A172 (cell line): ENCODE data around the gene SLC6A8. TPM values are rescaled to one million over a fixed set of nuclear protein-coding genes. Genes with fewer than 3 reads are reported as not detected.
A peak's percentile ranks its signal among the peaks of the same experiment; 100 is the strongest.

Experiments
- DNase-seq: peaks from one replicate; pipeline ENCODE4 v3.0.0-alpha.2; 2015; ENCODE audit warnings: low spot score
- total RNA-seq: library from RNA; depleted of rRNA; stranded (reverse); fragments of >200 nt; shearing (Covaris generic); gene quantifications from 2 replicates; pipeline ENCODE4 v1.2.3, GENCODE V29; 2014

The SLC6A8 gene
- total RNA-seq, 1 experiment from 2014 or later: 17.1 TPM

DNA sequence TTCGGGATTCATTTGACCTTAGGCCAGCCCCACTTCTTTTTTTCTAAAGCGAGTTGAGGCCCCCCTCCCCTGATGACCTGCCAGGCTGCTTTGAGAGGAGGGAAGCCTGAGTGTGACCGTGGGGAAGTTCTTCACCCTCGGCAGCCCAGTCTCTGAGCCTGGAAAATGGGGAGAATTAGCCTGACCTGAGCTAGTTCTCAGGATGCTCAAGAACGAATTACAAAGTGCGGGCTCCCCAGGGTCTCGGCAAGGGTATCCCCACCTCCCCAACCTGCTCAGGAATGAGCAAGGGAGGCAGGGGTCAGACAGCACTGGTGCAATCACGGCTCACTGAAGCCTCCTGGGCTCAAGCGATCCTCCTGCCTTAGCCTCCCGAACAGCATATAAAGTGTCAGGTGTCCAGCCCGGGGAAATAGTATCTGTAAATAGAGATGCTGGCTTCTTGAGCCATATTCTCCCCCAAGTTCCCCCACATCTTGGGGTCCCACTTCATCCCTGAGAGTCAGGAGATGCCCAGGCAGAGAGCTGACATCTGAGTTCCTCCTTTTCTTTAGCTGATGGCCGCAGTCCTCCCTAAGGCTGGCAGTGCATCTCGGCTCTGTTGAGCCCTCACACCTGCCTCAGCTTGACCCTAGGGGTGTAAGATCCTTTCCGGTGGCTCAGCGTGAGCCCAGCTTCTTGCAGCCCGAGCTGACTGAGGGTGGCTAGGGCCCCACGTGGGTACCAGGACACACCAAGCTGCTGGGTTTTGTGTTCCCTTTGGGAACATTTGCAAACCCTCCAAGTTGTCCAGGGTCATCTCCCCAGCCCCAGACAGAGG, 39.2 kb upstream of the SLC6A8 start:
- DNase-seq: no peak

DNA sequence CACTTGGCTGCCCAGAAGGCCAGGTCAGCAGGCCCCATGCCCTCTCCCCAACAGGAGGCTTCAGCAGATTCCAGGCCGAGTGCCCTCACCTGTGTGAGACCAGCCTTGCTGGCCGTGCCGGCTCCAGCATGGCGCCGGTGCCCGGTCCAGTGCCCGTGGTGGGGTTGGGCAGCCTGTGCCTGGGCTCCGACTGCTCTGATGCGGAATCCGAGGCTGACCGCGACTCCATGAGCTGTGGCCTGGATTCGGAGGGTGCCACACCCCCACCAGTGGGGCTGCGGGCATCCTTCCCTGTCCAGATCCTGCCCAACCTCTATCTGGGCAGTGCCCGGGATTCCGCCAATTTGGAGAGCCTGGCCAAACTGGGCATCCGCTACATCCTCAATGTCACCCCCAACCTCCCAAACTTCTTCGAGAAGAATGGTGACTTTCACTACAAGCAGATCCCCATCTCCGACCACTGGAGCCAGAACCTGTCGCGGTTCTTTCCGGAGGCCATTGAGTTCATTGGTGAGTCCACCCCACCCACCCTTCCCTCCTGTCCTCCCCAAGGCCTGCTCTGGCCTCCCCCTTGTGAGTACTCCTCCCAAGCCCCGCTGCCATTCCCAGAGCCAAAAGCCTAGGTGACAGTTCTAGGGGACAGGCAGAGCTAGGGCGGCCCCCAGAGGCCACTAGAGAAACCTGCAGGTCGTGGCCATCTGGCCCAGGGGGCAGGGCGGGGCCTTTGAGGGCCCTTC, 38.4 kb upstream of the SLC6A8 start:
- DNase-seq: peak; percentile 39

DNA sequence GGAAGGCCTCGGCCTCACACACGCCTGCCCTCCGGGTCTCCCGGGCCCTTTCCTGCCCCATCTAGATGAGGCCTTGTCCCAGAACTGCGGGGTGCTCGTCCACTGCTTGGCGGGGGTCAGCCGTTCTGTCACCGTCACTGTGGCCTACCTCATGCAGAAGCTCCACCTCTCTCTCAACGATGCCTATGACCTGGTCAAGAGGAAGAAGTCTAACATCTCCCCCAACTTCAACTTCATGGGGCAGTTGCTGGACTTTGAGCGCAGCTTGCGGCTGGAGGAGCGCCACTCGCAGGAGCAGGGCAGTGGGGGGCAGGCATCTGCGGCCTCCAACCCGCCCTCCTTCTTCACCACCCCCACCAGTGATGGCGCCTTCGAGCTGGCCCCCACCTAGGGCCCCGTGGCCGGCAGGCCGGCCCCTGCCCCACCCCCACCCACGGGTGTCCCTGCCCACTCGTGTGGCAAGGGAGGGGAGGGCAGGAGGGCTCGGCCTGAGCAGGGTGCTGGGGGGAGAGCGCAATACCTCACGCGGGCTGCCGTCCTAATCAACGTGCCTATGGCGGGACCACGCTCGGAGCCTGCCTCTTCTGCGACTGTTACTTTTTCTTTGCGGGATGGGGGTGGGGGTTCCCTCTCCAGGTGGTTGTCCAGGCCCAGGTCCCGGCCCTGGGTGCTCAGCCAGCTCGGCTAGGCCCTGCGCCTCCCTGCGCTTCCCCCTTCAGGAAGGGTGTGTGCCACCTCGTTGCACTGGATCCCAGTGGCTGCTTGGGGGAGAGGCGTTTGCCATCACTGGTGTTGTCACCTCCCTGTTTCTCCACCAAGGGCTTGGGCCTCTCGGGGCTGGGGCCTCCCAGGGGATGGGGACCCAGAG, 37.6 kb upstream of the SLC6A8 start:
- DNase-seq: no peak

DNA sequence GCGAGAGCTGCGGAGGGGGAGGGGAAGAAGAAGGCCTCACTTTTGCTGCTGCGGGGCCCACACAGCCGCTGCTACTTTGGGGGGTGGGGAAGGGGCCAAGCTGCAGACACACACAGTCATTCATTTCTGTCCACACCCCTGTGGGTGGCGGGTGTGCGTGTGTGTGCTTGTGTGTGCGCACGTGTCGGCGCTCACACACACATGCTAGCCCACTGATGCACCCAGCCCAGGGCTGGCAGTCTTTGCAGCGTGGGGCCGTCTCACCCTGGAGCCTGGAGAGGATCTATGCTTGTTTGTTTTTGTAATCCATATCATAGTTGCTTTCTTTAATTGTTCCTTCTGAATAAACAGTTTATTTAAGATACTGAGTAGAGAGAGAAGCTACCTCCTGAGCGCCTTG, 36.8 kb upstream of the SLC6A8 start:
- no peak for DNase-seq

DNA sequence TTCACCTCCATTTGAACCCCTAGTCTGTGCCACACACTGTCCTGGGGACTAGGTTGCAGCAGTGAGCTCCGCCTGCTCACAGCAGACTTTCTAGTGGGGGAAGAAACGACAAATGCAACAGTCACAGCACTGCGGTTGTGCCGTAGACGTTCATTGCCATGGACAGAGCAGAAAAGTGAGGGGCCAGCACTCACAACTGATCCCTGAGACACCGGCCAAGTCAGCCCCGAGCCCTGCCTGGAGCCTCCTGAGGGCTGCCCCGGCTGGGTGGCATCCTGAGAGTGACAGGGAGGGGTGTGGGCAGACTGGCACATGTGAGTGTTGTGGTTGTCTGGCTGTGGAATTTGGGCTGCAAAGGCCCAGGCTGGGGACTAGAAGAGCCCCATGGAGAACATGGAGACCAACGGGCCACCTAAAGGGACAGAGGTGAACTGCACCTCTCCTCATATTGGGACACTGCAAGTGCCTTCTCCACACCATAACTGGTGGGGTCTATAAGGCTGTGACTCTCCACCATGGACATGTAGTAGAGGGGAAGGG, 36.1 kb upstream of the SLC6A8 start:
- no peak for DNase-seq

DNA sequence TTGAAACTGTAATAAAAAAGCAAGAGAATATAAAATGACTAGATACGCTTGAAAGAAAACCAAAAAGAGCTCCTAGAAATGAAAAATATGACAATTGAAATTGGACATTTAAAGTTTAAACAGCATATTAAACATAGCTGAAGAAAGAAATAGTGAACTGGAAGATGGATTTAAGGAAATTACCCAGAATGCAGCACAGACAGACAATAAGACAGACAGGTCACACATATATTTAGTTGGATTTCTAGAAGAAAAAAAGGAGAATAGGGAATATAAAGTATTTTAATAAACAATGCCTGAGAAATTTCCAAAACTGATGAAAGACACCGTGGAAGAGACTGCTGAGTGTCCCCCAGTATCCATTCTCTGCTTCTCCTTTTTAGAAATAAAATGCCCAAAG, 34.2 kb upstream of the SLC6A8 start:
- no peak for DNase-seq

DNA sequence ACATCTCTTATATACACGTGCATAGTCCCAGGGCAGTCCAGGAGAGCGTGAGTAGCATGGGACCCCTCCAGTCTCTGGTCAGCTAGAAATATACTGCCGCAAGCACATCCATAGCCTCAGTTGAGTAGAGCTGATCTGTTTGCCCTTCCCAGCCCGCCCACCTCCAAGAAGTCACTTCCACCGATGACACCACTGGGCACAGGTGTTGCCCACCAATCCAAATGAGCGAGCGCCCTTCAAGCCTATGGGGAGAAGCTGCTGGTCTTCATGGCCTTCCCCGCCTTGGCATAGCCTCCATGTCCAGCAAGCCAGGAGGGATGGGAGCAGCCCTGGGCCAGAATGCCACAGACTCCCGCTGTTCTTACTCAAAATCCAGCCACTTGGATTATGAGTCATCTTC, 30.6 kb upstream of the SLC6A8 start:
- DNase-seq: peak; percentile 46

DNA sequence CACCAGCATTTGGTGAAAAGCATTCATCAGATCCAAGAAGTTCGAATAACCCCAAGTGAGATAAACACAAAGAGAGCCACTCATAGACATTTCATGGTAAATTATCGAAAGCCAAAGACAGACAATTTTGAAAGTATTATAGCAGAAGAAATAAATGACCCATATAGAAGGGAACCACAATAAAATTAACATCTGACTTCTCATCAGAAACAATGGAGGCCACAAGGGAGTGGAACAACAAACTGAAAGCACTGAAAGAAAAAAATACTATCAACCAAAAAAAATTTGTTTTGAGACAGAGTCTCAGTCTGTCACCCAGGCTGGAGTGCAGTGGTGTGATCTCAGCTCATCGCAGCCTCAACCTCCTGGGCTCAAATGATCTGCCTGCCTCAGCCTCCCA, 28.5 kb upstream of the SLC6A8 start:
- DNase-seq: no peak

DNA sequence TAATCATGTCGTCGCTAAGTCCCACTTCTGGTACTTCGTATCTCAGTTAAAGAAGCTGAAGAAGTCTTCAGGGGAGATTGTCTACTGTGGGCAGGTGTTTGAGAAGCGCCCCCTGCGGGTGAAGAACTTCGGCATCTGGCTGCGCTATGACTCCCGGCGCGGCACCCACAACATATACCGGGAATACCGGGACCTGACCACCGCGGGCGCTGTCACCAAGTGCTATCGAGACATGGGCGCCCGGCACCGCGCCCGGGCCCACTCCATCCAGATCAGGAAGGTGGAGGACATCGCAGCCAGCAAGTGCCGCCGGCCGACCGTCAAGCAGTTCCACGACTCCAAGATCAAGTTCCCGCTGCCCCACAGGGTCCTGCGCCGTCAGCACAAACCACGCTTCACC, 25.5 kb upstream of the SLC6A8 start:
- DNase-seq: no peak

DNA sequence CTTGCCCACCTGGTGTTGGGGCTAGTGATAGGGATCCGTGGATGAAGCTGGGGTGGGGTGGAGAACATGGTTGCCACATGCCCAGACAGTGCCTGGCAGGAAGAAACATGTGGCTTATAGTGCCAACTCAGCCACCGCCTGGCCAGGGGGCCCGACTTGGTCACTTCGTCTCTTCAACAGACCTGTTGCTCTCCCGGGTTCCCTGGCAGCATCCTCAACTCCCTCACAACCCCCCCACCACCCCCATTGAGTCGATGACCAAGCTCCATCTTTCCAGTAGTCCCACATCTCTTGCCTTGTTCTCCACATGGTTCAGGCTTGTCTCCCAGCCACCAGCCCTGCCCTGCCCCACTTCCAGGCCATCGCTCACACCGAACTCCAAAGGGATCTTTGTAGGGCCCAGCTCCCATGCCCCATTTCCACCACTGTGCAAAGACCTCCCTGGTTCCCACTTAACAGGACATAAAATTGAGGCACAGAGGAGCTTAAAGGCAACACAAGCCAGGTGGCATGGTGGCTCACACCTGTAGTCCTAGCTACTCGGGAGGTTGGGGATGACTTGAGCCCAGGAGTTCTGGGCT, 21.9 kb upstream of the SLC6A8 start:
- no peak for DNase-seq

DNA sequence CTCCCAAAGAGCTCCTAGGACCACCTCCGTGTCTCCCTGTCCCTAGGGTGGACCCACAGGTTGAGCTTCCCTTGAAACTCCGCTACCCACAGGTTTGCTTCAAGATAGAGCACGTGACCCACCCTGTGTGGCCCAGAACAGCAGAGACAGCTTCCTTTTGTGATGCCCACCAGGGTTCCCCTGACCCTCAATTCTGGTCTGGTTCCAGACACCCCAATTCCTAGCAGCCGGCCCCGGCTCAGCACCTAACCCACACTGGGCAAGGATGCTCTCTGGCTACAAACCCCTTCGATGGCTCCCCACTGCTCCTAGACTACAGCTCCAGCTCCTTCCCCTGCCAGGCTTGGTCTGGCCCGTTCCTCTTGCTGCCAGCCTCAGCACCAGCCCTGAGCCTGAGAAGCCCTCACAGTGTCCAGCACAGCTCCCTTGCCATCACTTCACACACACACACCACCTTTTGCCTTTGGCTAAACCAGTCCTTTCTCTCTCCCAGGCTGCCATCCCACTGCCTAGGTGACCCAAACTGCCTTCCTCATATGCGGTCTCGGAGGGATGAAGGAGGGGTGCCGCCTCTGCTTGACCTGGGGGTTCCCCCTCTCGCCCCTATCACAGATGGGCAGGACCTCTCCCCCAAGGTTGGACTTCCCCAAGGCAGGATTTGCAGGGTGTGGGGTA, 20.3 kb upstream of the SLC6A8 start:
- DNase-seq: no peak

DNA sequence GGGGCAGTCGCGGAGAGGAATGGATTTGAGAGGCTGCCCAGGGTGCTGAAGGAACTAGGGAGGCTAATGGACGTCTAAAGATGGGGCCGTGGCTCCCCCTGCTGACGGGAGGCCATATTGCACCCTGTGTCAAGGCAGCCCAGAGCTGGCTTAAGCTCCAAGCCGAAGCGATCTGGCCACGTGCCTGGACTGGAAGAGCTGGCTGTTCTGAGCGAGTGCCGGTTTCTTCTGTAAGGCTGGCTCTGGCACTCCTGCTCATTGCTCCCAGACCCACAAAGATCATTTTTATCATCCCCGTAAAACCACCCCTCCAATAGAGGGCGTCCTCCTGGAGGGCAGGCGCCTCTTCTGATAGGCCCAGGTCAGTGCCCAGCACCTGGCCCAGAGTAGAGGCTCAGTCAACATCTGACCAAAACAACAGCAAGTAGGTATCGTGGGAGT, 19.8 kb upstream of the SLC6A8 start:
- peak; percentile 81 for DNase-seq

DNA sequence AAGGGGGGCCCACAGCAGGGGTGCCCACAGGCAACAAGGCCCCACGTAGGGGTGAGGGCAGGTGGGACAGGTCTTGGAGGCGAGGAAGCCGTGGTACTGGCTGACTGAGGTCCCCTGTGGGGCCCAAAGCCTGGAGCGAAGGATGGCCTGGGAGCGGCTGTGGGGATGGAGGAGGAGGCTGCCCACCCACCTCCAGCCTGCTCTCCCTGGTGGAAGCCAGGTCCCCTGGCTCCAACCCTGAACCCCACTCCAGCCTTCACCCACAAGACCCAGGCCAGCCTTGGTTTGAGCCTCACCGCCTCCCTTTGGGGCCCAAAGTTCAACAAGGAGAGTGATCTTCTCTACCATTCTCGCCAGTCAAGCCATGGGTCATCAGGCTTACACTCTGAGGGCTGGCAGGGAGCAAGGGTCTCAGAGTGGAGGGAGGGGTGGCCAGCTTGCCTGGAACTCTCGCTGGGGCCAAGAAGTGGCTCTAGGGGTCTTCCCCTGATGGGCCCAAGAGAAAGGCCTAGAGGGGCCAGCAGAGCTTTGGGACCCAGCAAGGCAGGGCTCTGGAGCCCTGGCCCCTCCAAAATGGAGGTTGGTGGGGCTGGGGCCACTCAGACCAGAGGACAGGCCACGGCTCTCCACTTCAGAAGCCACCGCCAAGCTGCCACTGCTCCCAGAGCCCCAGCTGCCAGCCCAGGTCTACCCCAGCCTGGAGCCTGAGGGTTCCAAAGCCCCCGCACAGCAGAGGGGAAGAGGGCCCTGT, 19.1 kb upstream of the SLC6A8 start:
- DNase-seq: no peak

DNA sequence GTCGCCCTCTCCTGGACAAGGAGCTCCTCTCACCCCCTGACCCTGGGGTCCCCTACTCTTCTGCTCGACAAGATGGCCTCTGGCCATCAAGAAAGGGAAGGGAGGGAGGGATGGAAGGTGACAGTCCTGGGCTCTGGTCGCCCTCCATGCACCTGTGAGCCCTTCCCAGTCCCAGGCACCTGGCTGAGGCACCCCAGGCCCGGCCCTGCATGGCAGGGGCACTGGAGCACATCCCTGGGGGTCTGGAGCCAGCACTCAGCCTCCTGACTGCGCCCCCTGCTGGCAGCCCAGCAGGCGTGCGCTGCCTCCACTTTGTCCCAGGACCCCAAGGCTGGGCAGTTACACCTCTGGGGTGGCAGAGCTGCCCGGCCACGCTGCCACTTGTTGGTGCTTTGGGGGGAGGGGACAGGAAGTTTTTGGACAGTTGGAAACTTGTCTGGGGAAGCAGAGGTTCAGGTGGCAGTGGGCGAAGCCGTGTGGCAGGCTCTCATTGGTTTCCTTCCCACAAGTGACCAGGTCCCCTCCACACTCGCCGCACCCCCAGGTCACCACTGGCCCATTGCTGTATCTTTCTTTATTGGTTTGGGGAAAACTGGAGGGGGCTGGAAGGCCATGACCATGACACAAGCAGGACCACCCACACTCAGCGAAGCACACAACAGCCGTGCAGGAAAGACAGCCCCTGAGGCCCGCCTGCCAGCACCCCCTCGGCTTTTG, 18.4 kb upstream of the SLC6A8 start:
- DNase-seq: peak; percentile 21

DNA sequence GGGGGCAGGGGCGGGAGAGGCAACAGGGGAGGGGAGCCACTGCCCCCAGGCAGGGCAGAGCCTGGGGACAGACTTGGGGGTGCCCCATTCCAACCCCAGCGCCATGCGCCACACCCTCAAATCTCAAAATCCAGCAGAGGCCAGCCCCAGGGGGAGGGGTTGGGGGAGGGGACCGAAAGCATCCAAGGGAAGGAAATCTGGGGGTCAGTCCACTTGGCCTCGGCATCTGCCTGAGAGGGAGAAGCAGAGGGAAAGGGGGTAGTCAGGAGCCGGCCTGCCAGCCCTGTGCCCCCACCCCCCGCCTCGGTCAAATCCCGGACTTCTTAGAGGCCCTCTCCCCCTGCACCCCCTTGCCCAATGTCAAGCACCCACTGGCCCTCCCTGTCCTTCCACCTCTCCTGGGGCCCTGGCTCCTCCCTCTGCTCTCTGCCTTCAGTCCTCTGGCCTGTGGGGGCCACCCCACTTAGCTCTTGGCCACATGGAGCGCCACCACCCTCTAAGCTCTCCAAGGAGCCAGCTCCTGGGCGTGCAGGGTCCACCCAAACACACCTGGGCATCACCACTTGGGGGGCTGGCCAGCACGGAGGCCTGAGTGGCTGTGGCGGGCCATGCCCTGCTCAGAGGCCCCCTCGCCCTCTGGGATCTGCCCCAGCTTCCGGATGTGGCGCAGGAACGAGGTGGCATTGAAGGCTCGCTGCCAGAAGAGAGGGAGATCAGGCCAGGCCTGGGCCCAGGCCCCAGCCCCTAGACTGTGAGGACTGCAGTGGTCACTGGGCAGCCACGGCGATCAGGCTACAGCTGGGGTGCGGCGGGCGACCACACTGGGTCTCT, 17.6 kb upstream of the SLC6A8 start:
- no peak for DNase-seq

DNA sequence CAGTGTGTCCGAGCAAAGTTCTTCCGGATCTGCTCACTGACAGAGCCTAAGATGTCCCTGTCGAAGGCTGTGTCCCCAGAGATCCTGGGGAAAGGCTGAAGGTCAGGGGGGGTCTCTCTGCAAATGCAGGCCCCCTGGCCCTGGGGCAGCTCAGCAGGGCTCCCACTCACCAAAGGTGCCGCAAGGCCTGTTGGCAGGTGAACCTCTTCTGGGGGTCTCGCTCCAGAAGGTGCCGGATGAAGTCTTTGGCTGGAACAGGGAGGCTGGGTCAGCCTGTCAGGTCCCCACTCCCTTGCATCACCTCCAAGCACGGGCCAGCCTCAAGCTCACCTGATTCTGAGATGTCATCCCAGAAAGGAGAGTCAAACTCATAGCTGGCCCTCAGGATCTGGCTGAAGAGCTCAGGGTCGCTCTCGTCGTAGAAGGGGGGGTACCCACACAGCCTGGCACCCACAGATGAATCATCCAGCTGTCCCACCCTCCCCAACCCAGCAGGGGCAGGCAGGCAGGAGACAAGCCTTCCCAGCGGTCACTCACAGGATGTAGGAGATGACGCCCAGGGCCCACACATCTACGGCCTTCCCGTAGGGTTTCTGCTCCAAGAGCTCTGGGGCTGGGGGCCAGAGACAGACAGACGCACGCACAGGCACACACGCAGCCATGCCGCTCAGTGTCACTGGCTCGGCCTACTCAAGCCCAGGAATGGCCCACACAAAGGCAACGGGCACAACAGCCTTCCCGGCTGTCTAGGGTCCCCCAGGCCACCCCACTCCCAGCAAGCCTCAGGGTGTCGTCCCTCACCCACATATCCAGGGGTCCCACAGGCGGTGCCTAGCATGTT, 16.8 kb upstream of the SLC6A8 start:
- peak; percentile 9 for DNase-seq

DNA sequence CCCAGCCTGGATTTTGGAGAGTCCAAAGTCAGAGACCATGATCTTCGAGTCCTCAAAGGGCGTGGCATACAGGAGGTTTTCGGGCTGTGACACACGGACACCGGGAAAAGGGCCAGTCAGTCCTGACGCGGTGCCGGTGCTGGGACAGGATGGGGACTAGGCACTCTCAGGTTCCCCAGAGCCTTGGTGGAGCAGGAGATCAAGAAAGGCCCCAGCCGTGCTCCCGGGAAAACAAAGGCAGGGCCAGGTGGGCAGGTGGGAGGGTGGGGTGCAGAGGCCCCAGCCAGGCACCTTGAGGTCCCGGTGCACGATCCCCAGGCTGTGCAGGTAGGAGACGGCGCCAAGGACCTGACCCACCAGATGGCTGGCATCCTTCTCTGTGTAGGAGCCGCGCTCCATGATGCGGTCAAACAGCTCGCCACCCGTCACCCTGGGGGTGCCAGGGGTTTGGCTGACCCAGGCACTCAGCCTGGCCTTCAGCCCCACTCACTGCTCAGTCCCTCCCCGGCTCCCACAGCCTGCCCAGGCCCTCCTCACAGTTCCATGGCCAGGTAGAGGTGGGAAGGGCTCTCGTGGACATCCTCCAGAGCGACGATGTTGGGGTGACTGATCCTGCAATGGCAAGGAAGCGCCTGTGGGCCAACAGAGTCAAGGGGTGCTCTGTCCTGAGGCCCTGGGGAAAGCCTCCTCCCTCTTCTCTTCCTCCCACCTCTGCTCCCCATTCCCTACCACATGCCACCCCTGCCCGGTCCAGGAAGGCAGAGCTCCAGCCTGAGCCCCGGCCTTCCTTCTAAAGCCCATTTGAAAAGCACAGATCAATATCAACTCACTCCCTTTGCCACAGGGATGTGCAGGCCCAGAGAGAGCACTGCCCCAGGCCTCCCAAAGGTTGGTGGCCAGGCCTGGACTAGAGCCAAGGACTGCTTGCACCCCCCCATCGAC, 15.9 kb upstream of the SLC6A8 start:
- no peak for DNase-seq
